Right lobe of liver (tissue), 4 donors: Measurements from ENCODE around the gene MGST1.

ENCODE experiments used
- CTCF ChIP-seq, 4 donors: fragments of 200-600 bp in 3 of 4; fragments of 450-650 bp in 1 of 4; IDR thresholded peaks; one replicate each; pipeline versions ENCODE4 v1.5.1 to v1.8.0; 2016 to 2022; ENCODE audit warnings: antibody characterized with exemption in 4 of 4, mild to moderate bottlenecking in 2 of 4
- POLR2A ChIP-seq: fragments of 450-650 bp; IDR thresholded peaks from one replicate; pipeline ENCODE4 v1.6.1; 2017; ENCODE audit warnings: antibody characterized with exemption, mild to moderate bottlenecking
- donor health status: DM: no; HTN: no; CAD: no.
- donor health status: DM: no; HTN: no; CAD: no.
- donor health status: DM: no; HTN: yes; CAD: no.

DNA sequence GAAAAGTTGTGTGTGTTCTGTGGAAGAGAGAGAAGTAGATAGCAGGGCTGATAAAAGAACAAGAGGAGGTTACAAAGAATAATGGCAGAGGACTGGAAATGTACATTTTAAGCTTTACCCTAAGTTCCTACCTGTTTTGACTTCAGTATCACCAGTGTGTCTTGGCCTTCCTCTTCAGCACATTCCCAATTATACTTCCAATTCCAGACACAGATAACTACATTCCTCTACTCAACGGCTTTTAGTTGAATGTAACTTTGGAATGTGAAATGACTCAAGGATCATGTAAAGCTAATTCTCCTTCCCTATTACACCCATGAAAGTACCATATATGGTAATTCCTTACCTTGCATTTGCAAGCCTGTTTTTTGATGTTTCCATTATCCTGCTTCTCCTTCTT, 5.0 kb downstream of the MGST1 start:
- TF ChIP-seq POLR2A (no peak), CTCF (IDR thresholded peaks at IDR 0.05) (no peak)
